Measurements from ENCODE around the gene SYNCRIP. TPM values are rescaled to one million over a fixed set of nuclear protein-coding genes. Genes with fewer than 3 reads are reported as not detected.
"Not testable (repeated sequence)": the region's sequence is repeated elsewhere in the genome, so short reads cannot be mapped to it uniquely, and the experiment has no call there.

Gene SYNCRIP
- total RNA-seq, 1 donor from 2014 or later, result 78.7 TPM

DNA sequence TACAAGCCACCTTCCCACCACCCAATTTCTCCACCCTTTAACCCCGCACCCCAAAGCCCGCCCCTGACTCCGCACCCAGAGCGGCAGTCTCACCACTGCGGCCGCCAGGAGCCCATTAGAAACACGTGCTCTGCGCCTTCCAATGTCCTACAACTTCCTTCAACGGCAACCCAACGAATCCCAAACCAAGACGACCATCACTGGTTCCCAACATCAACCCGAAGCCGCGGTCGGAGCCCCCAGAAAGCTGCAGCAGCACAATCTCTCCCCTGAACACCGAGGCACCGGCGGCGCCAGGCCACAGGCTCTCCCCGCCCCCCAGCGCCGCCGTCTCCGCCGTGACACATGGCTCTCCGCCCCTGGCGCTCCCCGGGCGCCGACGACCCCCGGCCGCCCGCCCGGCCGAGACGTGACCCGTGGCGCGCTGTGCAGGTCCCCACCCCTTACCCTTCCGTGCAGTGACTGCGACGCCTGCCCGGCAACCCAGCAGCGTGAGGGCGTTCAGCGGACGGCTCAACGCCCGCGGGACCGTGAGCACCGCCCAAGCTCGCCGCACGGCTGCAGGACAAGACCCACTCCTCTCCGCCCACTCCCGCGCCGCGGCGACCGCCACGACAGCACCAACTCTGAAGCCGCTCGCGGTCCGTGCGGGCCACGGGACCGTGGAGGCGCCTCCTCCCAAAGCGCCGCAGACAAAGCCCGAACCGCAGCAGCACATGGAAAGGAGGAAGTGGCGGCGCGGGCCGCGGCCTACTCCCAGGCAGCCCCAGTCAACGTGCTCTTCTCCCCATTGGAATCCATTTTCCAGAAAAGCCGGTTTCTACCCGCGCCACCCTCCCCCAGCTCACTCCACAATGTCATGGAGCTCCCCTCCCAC is 551 bp downstream of the SYNCRIP start:
- DNase-seq, result peak; percentile 88
- ATAC-seq, result peak; percentile 6 to 16
- Histone ChIP-seq H3K4me3 (peak overlapping the region; percentile 98), H3K9me3 (no peaks in the 10 kb centered on the region), H3K27me3 (ENCODE audit: low read depth) (no peaks in the 10 kb centered on the region), H3K4me1 (peaks cover 50% of the 10 kb centered on the region), H3K27ac (peak overlapping the region; percentile 99), H3K36me3 (peaks cover 39% of the 10 kb centered on the region)
- intact Hi-C loops (cut with DNase I), result no loop called here
- TF ChIP-seq, protein P1, sequence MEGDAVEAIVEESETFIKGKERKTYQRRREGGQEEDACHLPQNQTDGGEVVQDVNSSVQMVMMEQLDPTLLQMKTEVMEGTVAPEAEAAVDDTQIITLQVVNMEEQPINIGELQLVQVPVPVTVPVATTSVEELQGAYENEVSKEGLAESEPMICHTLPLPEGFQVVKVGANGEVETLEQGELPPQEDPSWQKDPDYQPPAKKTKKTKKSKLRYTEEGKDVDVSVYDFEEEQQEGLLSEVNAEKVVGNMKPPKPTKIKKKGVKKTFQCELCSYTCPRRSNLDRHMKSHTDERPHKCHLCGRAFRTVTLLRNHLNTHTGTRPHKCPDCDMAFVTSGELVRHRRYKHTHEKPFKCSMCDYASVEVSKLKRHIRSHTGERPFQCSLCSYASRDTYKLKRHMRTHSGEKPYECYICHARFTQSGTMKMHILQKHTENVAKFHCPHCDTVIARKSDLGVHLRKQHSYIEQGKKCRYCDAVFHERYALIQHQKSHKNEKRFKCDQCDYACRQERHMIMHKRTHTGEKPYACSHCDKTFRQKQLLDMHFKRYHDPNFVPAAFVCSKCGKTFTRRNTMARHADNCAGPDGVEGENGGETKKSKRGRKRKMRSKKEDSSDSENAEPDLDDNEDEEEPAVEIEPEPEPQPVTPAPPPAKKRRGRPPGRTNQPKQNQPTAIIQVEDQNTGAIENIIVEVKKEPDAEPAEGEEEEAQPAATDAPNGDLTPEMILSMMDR (IDR thresholded peaks at IDR 0.05), result no peak

DNA sequence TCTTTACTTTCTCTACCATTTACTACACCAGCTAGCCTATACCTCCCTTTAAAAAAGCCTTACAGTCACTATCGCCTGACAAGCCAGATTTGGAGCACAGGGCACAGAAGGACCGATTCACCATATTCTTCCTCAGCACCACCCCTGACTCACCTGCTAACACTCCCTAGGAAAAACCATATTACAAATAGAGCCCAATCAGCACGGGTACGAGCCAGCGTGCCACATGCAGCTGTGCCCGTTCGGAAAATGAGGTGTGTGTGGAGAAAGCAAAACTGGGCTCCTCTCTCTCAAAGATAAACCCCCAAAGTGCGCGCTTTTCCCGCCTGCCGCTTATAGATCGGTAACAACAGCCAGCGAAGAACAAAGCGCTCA is 1.2 kb downstream of the SYNCRIP start:
- Histone ChIP-seq H3K4me3 (peak overlapping the region; percentile 98), H3K27me3 (ENCODE audit: low read depth) (no peaks in the 10 kb centered on the region), H3K9me3 (no peaks in the 10 kb centered on the region), H3K4me1 (peaks cover 50% of the 10 kb centered on the region), H3K27ac (peak overlapping the region; percentile 99), H3K36me3 (peaks cover 46% of the 10 kb centered on the region)
- ATAC-seq (no peak), DNase-seq (no peak)
- intact Hi-C loops (cut with DNase I), result no loop called here
- TF ChIP-seq, protein P1 (IDR thresholded peaks at IDR 0.05), result no peak

DNA sequence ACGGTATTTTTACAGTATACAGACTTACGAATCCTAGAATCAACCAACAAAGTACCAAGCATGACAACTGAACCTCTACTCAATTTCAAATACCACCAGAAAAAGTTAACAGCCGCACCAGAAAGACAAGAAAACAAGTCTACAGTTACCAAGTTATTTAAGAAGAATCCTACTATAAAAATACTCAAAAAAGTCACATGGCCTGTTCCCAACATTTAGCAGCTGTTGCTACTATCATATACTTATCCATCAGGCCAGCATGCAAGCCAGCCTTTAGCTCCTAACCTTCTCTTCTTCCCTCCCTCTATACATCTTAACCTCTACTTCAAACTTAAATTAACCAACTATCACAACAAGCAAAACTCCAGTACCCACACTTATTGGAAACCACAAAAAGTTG is 1.9 kb downstream of the SYNCRIP start:
- peaks cover 52% of the 10 kb centered on the region for H3K36me3 ChIP-seq
- ATAC-seq (no peak), DNase-seq (no peak)
- no peak overlapping the region for H3K27ac ChIP-seq
- no peaks in the 10 kb centered on the region for H3K27me3 ChIP-seq (ENCODE audit: low read depth)
- H3K9me3 ChIP-seq, result no peaks in the 10 kb centered on the region
- peak overlapping the region; percentile 98 for H3K4me3 ChIP-seq
- peaks cover 50% of the 10 kb centered on the region for H3K4me1 ChIP-seq
- intact Hi-C loops (cut with DNase I), result no loop called here
- TF ChIP-seq, protein P1 (IDR thresholded peaks at IDR 0.05), result no peak

GRCh38 chr6:85637579-85637978 is 5.1 kb downstream of the SYNCRIP start:
- H3K4me3 ChIP-seq, result no peak overlapping the region
- DNase-seq (no peak), ATAC-seq (no peak)
- peaks cover 39% of the 10 kb centered on the region for H3K4me1 ChIP-seq
- H3K27me3 ChIP-seq (ENCODE audit: low read depth), result no peaks in the 10 kb centered on the region
- peaks cover 85% of the 10 kb centered on the region for H3K36me3 ChIP-seq
- H3K27ac ChIP-seq, result no peak overlapping the region
- TF ChIP-seq, protein P1 (IDR thresholded peaks at IDR 0.05), result no peak
- intact Hi-C loops (cut with DNase I), result no loop called here
- no peaks in the 10 kb centered on the region for H3K9me3 ChIP-seq

DNA sequence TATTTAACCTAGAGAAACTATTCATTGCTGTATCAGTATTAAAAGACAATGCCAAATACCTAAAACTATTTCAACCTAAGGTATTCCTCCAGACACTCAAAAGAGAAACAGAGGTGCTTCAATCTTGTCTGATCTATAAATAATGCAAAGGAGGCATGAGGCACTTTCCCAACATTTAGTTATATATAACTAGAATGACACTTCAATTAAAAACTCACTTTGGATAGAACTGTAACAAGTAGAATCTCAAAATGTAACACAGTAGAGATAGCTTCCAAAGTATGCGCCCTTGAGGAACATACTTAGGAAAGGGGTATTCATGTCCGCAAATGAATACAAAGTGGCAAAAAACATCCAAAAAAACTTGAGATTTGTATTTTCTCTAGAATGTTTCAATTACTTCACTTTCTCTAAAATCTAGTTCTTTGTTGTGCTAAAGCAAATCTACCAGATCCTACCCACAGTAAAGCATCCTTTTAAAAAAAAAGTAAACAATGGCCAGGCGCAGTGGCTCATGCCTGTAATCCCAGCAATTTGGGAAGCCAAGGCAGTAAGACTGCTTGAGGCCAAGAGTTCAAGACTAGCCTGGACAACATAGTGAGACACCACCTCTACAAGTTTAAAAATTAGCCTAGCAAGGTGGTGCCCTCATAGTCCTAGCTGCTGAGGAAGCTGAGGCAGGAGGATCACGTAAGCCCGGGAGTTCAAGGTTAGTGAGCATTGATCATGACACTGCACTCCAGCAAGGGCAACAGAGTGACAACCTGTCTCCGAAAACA is 10.3 kb downstream of the SYNCRIP start:
- Histone ChIP-seq H3K36me3 (peaks cover 100% of the 10 kb centered on the region), H3K4me1 (peaks cover 8% of the 10 kb centered on the region), H3K4me3 (no peak overlapping the region), H3K27ac (no peak overlapping the region), H3K9me3 (no peaks in the 10 kb centered on the region), H3K27me3 (ENCODE audit: low read depth) (no peaks in the 10 kb centered on the region)
- intact Hi-C loops (cut with DNase I), result no loop called here
- DNase-seq (no peak), ATAC-seq (no peak)
- TF ChIP-seq, protein P1 (IDR thresholded peaks at IDR 0.05), result no peak

GRCh38 chr6:85631117-85631516 is 11.6 kb downstream of the SYNCRIP start:
- H3K4me3 ChIP-seq; H3K9me3 ChIP-seq; H3K27me3 ChIP-seq (ENCODE audit: low read depth); DNase-seq; ATAC-seq; H3K27ac ChIP-seq; intact Hi-C loops (cut with DNase I); H3K4me1 ChIP-seq: not testable (repeated sequence)
- H3K36me3 ChIP-seq, result peaks cover 100% of the 10 kb centered on the region
